ENCODE measurements around the gene CROCC2. TPM values are rescaled to one million over a fixed set of nuclear protein-coding genes. Genes with fewer than 3 reads are reported as not detected.

CROCC2 gene
- polyA plus RNA-seq, 2 of the 4 experiments (the other 2 are of a cell fraction), result not detected

DNA sequence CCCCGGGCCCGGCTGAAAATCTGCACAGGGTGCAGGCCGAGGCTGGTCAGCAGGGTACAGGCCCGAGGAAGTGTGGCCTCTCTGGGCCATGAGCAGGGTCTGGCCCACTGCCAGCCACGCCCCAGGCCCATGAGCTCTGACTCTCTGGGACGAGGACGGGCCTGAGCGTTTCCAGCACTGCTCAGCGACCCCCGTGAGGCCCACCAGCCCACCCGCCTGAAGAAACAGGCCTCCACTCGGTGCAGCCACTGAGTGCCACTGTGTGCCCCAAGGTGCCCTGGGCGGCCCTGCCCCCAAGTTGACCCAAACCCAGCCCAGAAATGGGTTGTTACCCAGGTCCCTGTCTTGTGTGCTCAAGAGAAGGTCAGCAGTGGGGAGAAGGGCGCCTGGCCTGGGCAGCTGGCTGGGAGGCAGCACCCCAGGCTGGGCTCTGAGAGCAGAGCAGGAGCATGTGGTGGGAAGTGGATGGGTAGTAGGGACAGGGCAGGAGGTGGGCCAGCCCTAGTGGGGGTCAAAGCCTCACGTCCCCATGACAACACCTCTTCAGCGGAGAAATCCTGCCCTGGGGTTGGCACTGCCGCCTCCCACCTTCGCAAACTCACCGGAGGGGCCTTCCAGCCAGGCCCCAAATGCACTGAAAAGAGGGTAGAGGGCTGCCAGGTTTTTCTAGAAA is 90.2 kb downstream of the CROCC2 start:
- ChIA-PET CTCF (interaction anchor here (1.0 to 3.0 kb wide), 2 partner anchors 13 kb away, joined by 3 to 11 read pairs; no protein-coding TSS in a partner anchor), POLR2A (no interaction called here)
- Histone ChIP-seq H3K4me1 (peaks cover 14% of the 10 kb centered on the region), H3K4me3 (no peak overlapping the region), H3K9me3 (no peaks in the 10 kb centered on the region), H3K4me2 (no peak overlapping the region), H3K27ac (no peak overlapping the region)
- 85% methylated on average over 16 of the region's 19 CpGs for WGBS (ENCODE audit: missing lambda C conversion rate)
- ATAC-seq, result no peak
- FAIRE-seq, result no peak
- TF ChIP-seq, protein P1, sequence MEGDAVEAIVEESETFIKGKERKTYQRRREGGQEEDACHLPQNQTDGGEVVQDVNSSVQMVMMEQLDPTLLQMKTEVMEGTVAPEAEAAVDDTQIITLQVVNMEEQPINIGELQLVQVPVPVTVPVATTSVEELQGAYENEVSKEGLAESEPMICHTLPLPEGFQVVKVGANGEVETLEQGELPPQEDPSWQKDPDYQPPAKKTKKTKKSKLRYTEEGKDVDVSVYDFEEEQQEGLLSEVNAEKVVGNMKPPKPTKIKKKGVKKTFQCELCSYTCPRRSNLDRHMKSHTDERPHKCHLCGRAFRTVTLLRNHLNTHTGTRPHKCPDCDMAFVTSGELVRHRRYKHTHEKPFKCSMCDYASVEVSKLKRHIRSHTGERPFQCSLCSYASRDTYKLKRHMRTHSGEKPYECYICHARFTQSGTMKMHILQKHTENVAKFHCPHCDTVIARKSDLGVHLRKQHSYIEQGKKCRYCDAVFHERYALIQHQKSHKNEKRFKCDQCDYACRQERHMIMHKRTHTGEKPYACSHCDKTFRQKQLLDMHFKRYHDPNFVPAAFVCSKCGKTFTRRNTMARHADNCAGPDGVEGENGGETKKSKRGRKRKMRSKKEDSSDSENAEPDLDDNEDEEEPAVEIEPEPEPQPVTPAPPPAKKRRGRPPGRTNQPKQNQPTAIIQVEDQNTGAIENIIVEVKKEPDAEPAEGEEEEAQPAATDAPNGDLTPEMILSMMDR (IDR thresholded peaks at IDR 0.05), result no peak
- TF ChIP-seq CHD2 (IDR thresholded peaks at IDR 0.05; ENCODE audit: low read length, partially characterized antibody) (no peak), FOSL2 (IDR thresholded peaks at IDR 0.05) (no peak), FOSL2 (CRISPR knock-in tag; IDR thresholded peaks at IDR 0.05) (no peak), KDM5A (IDR thresholded peaks at IDR 0.05) (no peak), ESRRA (IDR thresholded peaks at IDR 0.05; ENCODE audit: borderline replicate concordance, low read length) (no peak), HMGXB4 (CRISPR knock-in tag; IDR thresholded peaks at IDR 0.05; ENCODE audit: borderline replicate concordance) (no peak), HDAC2 (IDR thresholded peaks at IDR 0.05) (no peak), EHF (CRISPR knock-in tag; IDR thresholded peaks at IDR 0.05) (no peak), MAFK (IDR thresholded peaks at IDR 0.05; ENCODE audit: partially characterized antibody) (no peak), MAZ (IDR thresholded peaks at IDR 0.05; ENCODE audit: borderline replicate concordance, low read depth, low read length) (no peak), MYC (IDR thresholded peaks at IDR 0.05; ENCODE audit: borderline replicate concordance, low read length) (no peak), GATA3 (IDR thresholded peaks at IDR 0.05; ENCODE audit: borderline replicate concordance) (no peak), EHMT2 (IDR thresholded peaks at IDR 0.05; ENCODE audit: low read depth) (no peak)
- TF ChIP-seq, protein P2, sequence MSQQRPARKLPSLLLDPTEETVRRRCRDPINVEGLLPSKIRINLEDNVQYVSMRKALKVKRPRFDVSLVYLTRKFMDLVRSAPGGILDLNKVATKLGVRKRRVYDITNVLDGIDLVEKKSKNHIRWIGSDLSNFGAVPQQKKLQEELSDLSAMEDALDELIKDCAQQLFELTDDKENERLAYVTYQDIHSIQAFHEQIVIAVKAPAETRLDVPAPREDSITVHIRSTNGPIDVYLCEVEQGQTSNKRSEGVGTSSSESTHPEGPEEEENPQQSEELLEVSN (IDR thresholded peaks at IDR 0.05; ENCODE audit: borderline replicate concordance, low read depth), result no peak
- TF ChIP-seq, protein P3, sequence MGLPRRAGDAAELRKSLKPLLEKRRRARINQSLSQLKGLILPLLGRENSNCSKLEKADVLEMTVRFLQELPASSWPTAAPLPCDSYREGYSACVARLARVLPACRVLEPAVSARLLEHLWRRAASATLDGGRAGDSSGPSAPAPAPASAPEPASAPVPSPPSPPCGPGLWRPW (IDR thresholded peaks at IDR 0.05), result no peak
- DNase-seq (ENCODE audit: low read depth in 1 of 2, low spot score in 1 of 2), result no peak

- TF ChIP-seq CBX8 (IDR thresholded peaks at IDR 0.05), result no peak
- TF ChIP-seq EP300 (IDR thresholded peaks at IDR 0.05), result no peak
- TF ChIP-seq BHLHE40 (IDR thresholded peaks at IDR 0.05; ENCODE audit: low read depth, low read length), result no peak
- TF ChIP-seq REST (IDR thresholded peaks at IDR 0.05), result no peak
- no peak for TF ChIP-seq HOXB5 (CRISPR knock-in tag; IDR thresholded peaks at IDR 0.05)
- no peak for TF ChIP-seq RNF2 (IDR thresholded peaks at IDR 0.05; ENCODE audit: borderline replicate concordance, low read depth)
- no peak for TF ChIP-seq FOSB (CRISPR knock-in tag; IDR thresholded peaks at IDR 0.05)
- ATAC-seq, result no peak
- Histone ChIP-seq H3K27ac (no peak overlapping the region), H3K4me2 (no peak overlapping the region), H3K4me1 (peaks cover 10% of the 10 kb centered on the region), H3K9me3 (no peaks in the 10 kb centered on the region), H3K4me3 (no peak overlapping the region)
- no peak for DNase-seq (ENCODE audit: low read depth in 1 of 2, low spot score in 1 of 2)
- POLR2A ChIA-PET, result no interaction called here
- no peak for FAIRE-seq
- CTCF ChIA-PET, result interaction anchor here (1.0 kb wide), 1 partner anchor 13 kb away, joined by 3 read pairs; no protein-coding TSS in a partner anchor
- 90% methylated on average over 13 of the region's 13 CpGs for WGBS (ENCODE audit: missing lambda C conversion rate)
These were observed 90.7 kb downstream of the CROCC2 start for GRCh38 chr2:240996834-240997140.
